Fibroblast of lung (primary cell): ENCODE results near the gene CAMKMT. TPM values are rescaled to one million over a fixed set of nuclear protein-coding genes. Genes with fewer than 3 reads are reported as not detected.

ENCODE experiments used
- DNase-seq, 2 donors: peaks; one replicate each; pipeline versions ENCODE4 v3.0.0 to v3.0.0-alpha.2; 2010; ENCODE audit warnings: low read depth in 2 of 2
- H2AFZ ChIP-seq: 2 replicates; pipeline ENCODE4 v1.5.1; 2012; ENCODE audit warnings: low read length, control low read depth, inconsistent platforms
- H3K27ac ChIP-seq: 2 replicates; pipeline ENCODE4 v1.5.1; 2011; ENCODE audit warnings: low read length, control low read depth; ENCODE audit not compliant: insufficient read depth
- H3K27me3 ChIP-seq: 2 replicates; pipeline ENCODE4 v1.5.1; 2011; ENCODE audit warnings: mild to moderate bottlenecking, low read length; ENCODE audit not compliant: control insufficient read depth, insufficient read depth
- H3K36me3 ChIP-seq: 2 replicates; pipeline ENCODE4 v1.5.1; 2011; ENCODE audit warnings: low read length; ENCODE audit not compliant: control insufficient read depth, insufficient read depth
- H3K4me1 ChIP-seq: 2 replicates; pipeline ENCODE4 v1.5.1; 2011; ENCODE audit warnings: low read length; ENCODE audit not compliant: control insufficient read depth, insufficient read depth; ENCODE audit errors: extremely low read depth
- H3K4me2 ChIP-seq: 2 replicates; pipeline ENCODE4 v1.5.1; 2011; ENCODE audit warnings: low read length, control low read depth; ENCODE audit not compliant: insufficient read depth; ENCODE audit errors: extremely low read depth
- H3K4me3 ChIP-seq, 4 experiments: fragments of 200-600 bp in 1 of 4; sonication (generic) in 1 of 4; replicated peaks in 1 of 4; 2 replicates each; pipeline ENCODE4 v1.5.1; 2011 to 2016; ENCODE audit warnings: low read length in 4 of 4, low read depth in 3 of 4, mild to moderate bottlenecking in 3 of 4, control low read depth in 2 of 4, inconsistent platforms in 1 of 4, mixed read lengths in 1 of 4; ENCODE audit not compliant: insufficient read depth in 1 of 4; ENCODE audit errors: control extremely low read depth in 1 of 4
- H3K79me2 ChIP-seq: 2 replicates; pipeline ENCODE4 v1.5.1; 2012; ENCODE audit warnings: mild to moderate bottlenecking, low read length, inconsistent platforms; ENCODE audit not compliant: control insufficient read depth, insufficient read depth
- H3K9ac ChIP-seq: 2 replicates; pipeline ENCODE4 v1.5.1; 2011; ENCODE audit warnings: mild to moderate bottlenecking, low read length, control low read depth; ENCODE audit not compliant: insufficient read depth
- H3K9me3 ChIP-seq: 2 replicates; pipeline ENCODE4 v1.5.1; 2012; ENCODE audit warnings: low read depth, low read length; ENCODE audit not compliant: control insufficient read depth, insufficient read depth
- H4K20me1 ChIP-seq: 2 replicates; pipeline ENCODE4 v1.5.1; 2011; ENCODE audit warnings: low read length; ENCODE audit not compliant: control insufficient read depth, insufficient read depth; ENCODE audit errors: extremely low read depth
- CTCF ChIP-seq, 2 donors: IDR thresholded peaks in 1 of 2; conservative IDR thresholded peaks in 1 of 2; 1 replicate in 1 of 2; 2 replicates in 1 of 2; pipeline ENCODE4 v1.5.1; 2011 to 2012; ENCODE audit warnings: low read length in 2 of 2, control low read depth in 1 of 2, inconsistent platforms in 1 of 2, low read depth in 1 of 2, mild to moderate bottlenecking in 1 of 2
- EZH2 ChIP-seq: IDR thresholded peaks from 2 replicates; pipeline ENCODE4 v1.5.1; 2012; ENCODE audit warnings: low read length, control low read depth, mild to moderate bottlenecking; ENCODE audit errors: missing control alignments
- polyA plus RNA-seq, 2 donors: library from polyadenylated mRNA; depleted of rRNA in 1 of 2; stranded (reverse) in 1 of 2; unstranded in 1 of 2; fragments of >200 nt; gene quantifications; 2 replicates each; pipeline ENCODE4 v1.2.1, GENCODE V29; 2011 to 2012; ENCODE audit warnings: missing spikeins in 1 of 2
- total RNA-seq: library from RNA; depleted of rRNA; stranded (reverse); fragments of >200 nt; gene quantifications from 2 replicates; pipeline ENCODE4 v1.2.1, GENCODE V29; 2014

The CAMKMT gene
- total and polyA plus RNA-seq, 2 donors (not counting 1 experiment from before 2014, with no cell fraction given), result 7.9 to 11.6 TPM

GRCh38 chr2:44752761-44753160 is 391.0 kb downstream of the CAMKMT start:
- no peak overlapping the region for H3K27ac ChIP-seq
- no peaks in the 10 kb centered on the region for H3K9me3 ChIP-seq
- TF ChIP-seq CTCF (conservative IDR thresholded peaks at IDR 0.05 in 1 of 2, IDR thresholded peaks at IDR 0.05 in 1 of 2; ENCODE audit: low read depth in 1 of 2, low read length in 2 of 2) (no peak), EZH2 (no peak)

GRCh38 chr2:44753552-44754285 is 392.0 kb downstream of the CAMKMT start:
- TF ChIP-seq CTCF (conservative IDR thresholded peaks at IDR 0.05 in 1 of 2, IDR thresholded peaks at IDR 0.05 in 1 of 2; ENCODE audit: low read depth in 1 of 2, low read length in 2 of 2) (no peak), EZH2 (no peak)
- peak; percentile 30 to 73 for DNase-seq
- no peak overlapping the region for H3K27ac ChIP-seq
- H3K9me3 ChIP-seq, result no peaks in the 10 kb centered on the region
- H3K4me3 ChIP-seq, result no peak overlapping the region
- H3K4me1 ChIP-seq, result no peaks in the 10 kb centered on the region
- H4K20me1 ChIP-seq, result no peaks in the 10 kb centered on the region
- no peak overlapping the region for H2AFZ ChIP-seq
- H3K79me2 ChIP-seq, result no peaks in the 10 kb centered on the region
- H3K36me3 ChIP-seq, result no peaks in the 10 kb centered on the region
- no peak overlapping the region for H3K9ac ChIP-seq
- no peaks in the 10 kb centered on the region for H3K27me3 ChIP-seq
- H3K4me2 ChIP-seq, result no peak overlapping the region

More at GRCh38 chr2:44752761-44753160, 391.0 kb downstream of the CAMKMT start:
- DNase-seq, result no peak
- no peaks in the 10 kb centered on the region for H4K20me1 ChIP-seq
- no peaks in the 10 kb centered on the region for H3K27me3 ChIP-seq
- no peak overlapping the region for H3K9ac ChIP-seq
- H3K4me3 ChIP-seq, result no peak overlapping the region
- no peaks in the 10 kb centered on the region for H3K4me1 ChIP-seq
- H3K4me2 ChIP-seq, result no peak overlapping the region
- H3K79me2 ChIP-seq, result no peaks in the 10 kb centered on the region
- no peak overlapping the region for H2AFZ ChIP-seq
- H3K36me3 ChIP-seq, result no peaks in the 10 kb centered on the region

- Histone ChIP-seq H3K27me3 (no peaks in the 10 kb centered on the region), H3K9ac (no peak overlapping the region), H2AFZ (no peak overlapping the region), H3K27ac (no peak overlapping the region), H3K4me3 (no peak overlapping the region), H3K4me2 (no peak overlapping the region), H4K20me1 (no peaks in the 10 kb centered on the region), H3K4me1 (no peaks in the 10 kb centered on the region), H3K79me2 (no peaks in the 10 kb centered on the region), H3K36me3 (no peaks in the 10 kb centered on the region), H3K9me3 (no peaks in the 10 kb centered on the region)
- DNase-seq, result no peak
- TF ChIP-seq EZH2 (no peak), CTCF (conservative IDR thresholded peaks at IDR 0.05 in 1 of 2, IDR thresholded peaks at IDR 0.05 in 1 of 2; ENCODE audit: low read depth in 1 of 2, low read length in 2 of 2) (no peak)
Observed at GRCh38 chr2:44758591-44758990, 396.8 kb downstream of the CAMKMT start.
